ENCODE measurements around the gene ZNF212. TPM values are rescaled to one million over a fixed set of nuclear protein-coding genes. Genes with fewer than 3 reads are reported as not detected.

The ZNF212 gene
- polyA plus RNA-seq, 1 donor from 2014 or later = 12.2 TPM

DNA sequence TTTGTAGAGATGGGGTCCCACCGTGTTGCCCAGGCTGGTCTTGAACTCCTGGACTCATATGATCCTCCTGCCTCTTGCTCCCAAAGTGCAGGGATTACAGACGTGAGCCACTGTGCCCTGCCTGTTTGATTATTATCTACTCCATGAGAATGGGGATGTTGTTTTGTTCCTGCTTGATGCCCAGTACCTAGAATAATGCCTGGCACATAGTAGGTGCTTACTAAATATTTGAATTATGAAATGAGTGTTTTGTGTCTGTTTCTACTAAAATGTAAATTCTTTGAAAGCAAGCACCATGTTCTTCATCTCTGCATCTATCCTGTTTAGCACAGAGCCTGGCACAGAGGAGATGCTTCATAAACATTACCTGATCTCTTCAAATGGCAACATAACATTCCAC, 63.4 kb downstream of the ZNF212 start:
- no peaks in the 10 kb centered on the region for H3K9me3 ChIP-seq (ENCODE audit: low read length)
- no peaks in the 10 kb centered on the region for H3K27me3 ChIP-seq (ENCODE audit: insufficient read depth, low read depth, low read length)
- no peaks in the 10 kb centered on the region for H4K20me1 ChIP-seq (ENCODE audit: insufficient read depth)
- no peaks in the 10 kb centered on the region for H3K79me2 ChIP-seq (replicated peaks; ENCODE audit: insufficient read depth, low read length)
- H3F3A ChIP-seq (ENCODE audit: insufficient read depth, low read length, poor library complexity, severe bottlenecking) = no peaks in the 10 kb centered on the region
- no peaks in the 10 kb centered on the region for H3K36me3 ChIP-seq (ENCODE audit: insufficient read depth, low read length)
- no peak for TF ChIP-seq EP300 (conservative IDR thresholded peaks at IDR 0.05; ENCODE audit: poor library complexity, severe bottlenecking)
- TF ChIP-seq, protein P1, sequence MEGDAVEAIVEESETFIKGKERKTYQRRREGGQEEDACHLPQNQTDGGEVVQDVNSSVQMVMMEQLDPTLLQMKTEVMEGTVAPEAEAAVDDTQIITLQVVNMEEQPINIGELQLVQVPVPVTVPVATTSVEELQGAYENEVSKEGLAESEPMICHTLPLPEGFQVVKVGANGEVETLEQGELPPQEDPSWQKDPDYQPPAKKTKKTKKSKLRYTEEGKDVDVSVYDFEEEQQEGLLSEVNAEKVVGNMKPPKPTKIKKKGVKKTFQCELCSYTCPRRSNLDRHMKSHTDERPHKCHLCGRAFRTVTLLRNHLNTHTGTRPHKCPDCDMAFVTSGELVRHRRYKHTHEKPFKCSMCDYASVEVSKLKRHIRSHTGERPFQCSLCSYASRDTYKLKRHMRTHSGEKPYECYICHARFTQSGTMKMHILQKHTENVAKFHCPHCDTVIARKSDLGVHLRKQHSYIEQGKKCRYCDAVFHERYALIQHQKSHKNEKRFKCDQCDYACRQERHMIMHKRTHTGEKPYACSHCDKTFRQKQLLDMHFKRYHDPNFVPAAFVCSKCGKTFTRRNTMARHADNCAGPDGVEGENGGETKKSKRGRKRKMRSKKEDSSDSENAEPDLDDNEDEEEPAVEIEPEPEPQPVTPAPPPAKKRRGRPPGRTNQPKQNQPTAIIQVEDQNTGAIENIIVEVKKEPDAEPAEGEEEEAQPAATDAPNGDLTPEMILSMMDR (IDR thresholded peaks at IDR 0.05; ENCODE audit: poor library complexity, severe bottlenecking) = no peak
- no peak for TF ChIP-seq MXI1 (conservative IDR thresholded peaks at IDR 0.05; ENCODE audit: poor library complexity, severe bottlenecking)
- no peak overlapping the region for H2AFZ ChIP-seq (ENCODE audit: low read depth, low read length)
- no peak overlapping the region for H3K4me2 ChIP-seq (ENCODE audit: low read length)
- H3K4me3 ChIP-seq (ENCODE audit: low read length) = no peak overlapping the region
- H3K9ac ChIP-seq (ENCODE audit: low read length) = no peak overlapping the region
- H3K9me2 ChIP-seq (ENCODE audit: insufficient read depth, low read length) = no peaks in the 10 kb centered on the region
- no peak overlapping the region for H3K27ac ChIP-seq (ENCODE audit: low read length)

DNA sequence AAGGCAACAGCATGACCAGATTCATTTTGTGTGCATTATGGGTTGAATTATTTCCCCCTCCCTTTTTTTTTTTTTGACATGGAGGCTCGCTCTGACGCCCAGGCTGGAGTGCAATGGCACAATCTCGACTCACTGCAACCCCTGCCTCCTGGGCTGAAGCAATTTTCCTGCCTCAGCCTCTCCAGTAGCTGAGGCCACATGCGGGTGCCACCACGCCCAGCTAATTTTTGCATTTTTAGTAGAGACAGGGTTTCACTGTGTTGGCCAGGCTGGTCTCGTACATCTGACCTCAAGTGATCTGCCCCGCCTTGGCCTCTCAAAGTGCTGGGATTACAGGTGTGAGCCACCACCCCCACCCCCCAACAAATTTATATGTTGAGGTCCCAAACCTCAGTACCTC, 64.6 kb downstream of the ZNF212 start:
- Histone ChIP-seq H3K9me2 (ENCODE audit: insufficient read depth, low read length) (no peaks in the 10 kb centered on the region), H3K27me3 (ENCODE audit: insufficient read depth, low read depth, low read length) (no peaks in the 10 kb centered on the region)

More for the DNA sequence above, 64.6 kb downstream of the ZNF212 start:
- TF ChIP-seq SMC3 (conservative IDR thresholded peaks at IDR 0.05; ENCODE audit: poor library complexity) = no peak
- no peak for TF ChIP-seq MXI1 (conservative IDR thresholded peaks at IDR 0.05; ENCODE audit: poor library complexity, severe bottlenecking)
- TF ChIP-seq, protein P1 (IDR thresholded peaks at IDR 0.05; ENCODE audit: poor library complexity, severe bottlenecking) = no peak
- TF ChIP-seq EP300 (conservative IDR thresholded peaks at IDR 0.05; ENCODE audit: poor library complexity, severe bottlenecking) = no peak
- TF ChIP-seq EZH2 (IDR thresholded peaks at IDR 0.05; ENCODE audit: borderline replicate concordance, insufficient read depth, low read length, poor library complexity, severe bottlenecking) = no peak
- TF ChIP-seq, protein P2, sequence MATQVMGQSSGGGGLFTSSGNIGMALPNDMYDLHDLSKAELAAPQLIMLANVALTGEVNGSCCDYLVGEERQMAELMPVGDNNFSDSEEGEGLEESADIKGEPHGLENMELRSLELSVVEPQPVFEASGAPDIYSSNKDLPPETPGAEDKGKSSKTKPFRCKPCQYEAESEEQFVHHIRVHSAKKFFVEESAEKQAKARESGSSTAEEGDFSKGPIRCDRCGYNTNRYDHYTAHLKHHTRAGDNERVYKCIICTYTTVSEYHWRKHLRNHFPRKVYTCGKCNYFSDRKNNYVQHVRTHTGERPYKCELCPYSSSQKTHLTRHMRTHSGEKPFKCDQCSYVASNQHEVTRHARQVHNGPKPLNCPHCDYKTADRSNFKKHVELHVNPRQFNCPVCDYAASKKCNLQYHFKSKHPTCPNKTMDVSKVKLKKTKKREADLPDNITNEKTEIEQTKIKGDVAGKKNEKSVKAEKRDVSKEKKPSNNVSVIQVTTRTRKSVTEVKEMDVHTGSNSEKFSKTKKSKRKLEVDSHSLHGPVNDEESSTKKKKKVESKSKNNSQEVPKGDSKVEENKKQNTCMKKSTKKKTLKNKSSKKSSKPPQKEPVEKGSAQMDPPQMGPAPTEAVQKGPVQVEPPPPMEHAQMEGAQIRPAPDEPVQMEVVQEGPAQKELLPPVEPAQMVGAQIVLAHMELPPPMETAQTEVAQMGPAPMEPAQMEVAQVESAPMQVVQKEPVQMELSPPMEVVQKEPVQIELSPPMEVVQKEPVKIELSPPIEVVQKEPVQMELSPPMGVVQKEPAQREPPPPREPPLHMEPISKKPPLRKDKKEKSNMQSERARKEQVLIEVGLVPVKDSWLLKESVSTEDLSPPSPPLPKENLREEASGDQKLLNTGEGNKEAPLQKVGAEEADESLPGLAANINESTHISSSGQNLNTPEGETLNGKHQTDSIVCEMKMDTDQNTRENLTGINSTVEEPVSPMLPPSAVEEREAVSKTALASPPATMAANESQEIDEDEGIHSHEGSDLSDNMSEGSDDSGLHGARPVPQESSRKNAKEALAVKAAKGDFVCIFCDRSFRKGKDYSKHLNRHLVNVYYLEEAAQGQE (IDR thresholded peaks at IDR 0.05; ENCODE audit: borderline replicate concordance) = no peak
- no peak for TF ChIP-seq POLR2AphosphoS5 (IDR thresholded peaks at IDR 0.05)
- no peak for TF ChIP-seq RAD21 (conservative IDR thresholded peaks at IDR 0.05)
- TF ChIP-seq TAF1 (IDR thresholded peaks at IDR 0.05; ENCODE audit: low read depth) = no peak
- H3K4me2 ChIP-seq (ENCODE audit: low read length) = no peak overlapping the region
- H3K36me3 ChIP-seq (ENCODE audit: insufficient read depth, low read length) = no peaks in the 10 kb centered on the region
- H3K27ac ChIP-seq (ENCODE audit: low read length) = no peak overlapping the region
- H3K9ac ChIP-seq (ENCODE audit: low read length) = no peak overlapping the region
- no peak overlapping the region for H2AFZ ChIP-seq (ENCODE audit: low read depth, low read length)
- no peaks in the 10 kb centered on the region for H3F3A ChIP-seq (ENCODE audit: insufficient read depth, low read length, poor library complexity, severe bottlenecking)
- H4K20me1 ChIP-seq (ENCODE audit: insufficient read depth) = no peaks in the 10 kb centered on the region
- no peaks in the 10 kb centered on the region for H3K9me3 ChIP-seq (ENCODE audit: low read length)
- H3K79me2 ChIP-seq (replicated peaks; ENCODE audit: insufficient read depth, low read length) = no peaks in the 10 kb centered on the region
- no peak overlapping the region for H3K4me3 ChIP-seq (ENCODE audit: low read length)

Small RNAs within 50 kb of the gene (small RNA-seq; reads per million reads assigned to genes)
- gene AC004890.1 = 0 reads per million in 3 experiments

Other genes starting within 250 kb of the ZNF212 start
- 41.8 and 45.6 TPM in 2 replicates for gene PDIA4, start 211.1 kb upstream of the ZNF212 start, polyA plus RNA-seq
- gene ZNF786, start 148.9 kb upstream of the ZNF212 start, polyA plus RNA-seq = 7.8 and 8.2 TPM in 2 replicates
- 5.1 and 6.8 TPM in 2 replicates for gene ZNF425, start 113.3 kb upstream of the ZNF212 start, polyA plus RNA-seq
- gene ZNF398, start 92.2 kb upstream of the ZNF212 start, polyA plus RNA-seq = 8.6 and 13.2 TPM in 2 replicates
- gene ZNF282, start 44.1 kb upstream of the ZNF212 start, polyA plus RNA-seq = 17.7 and 23.3 TPM in 2 replicates
- gene ZNF783, start 22.5 kb downstream of the ZNF212 start, polyA plus RNA-seq = 23.9 and 28.6 TPM in 2 replicates
- 6.1 and 7.0 TPM in 2 replicates for gene ZNF777, start 221.4 kb downstream of the ZNF212 start, polyA plus RNA-seq

Data from neural cell (in vitro differentiated cells).